ENCODE results near the gene CNOT8. TPM values are rescaled to one million over a fixed set of nuclear protein-coding genes. Genes with fewer than 3 reads are reported as not detected.
"Not testable (repeated sequence)": the region's sequence is repeated elsewhere in the genome, so short reads cannot be mapped to it uniquely, and the experiment has no call there.

Gene CNOT8
- total RNA-seq, 1 donor from 2014 or later: 82.5 TPM

GRCh38 chr5:154829589-154830218, 28.7 kb upstream of the CNOT8 start:
- no peak for TF ChIP-seq CTCF (IDR thresholded peaks at IDR 0.05; ENCODE audit: insufficient read depth, low read length, poor library complexity, severe bottlenecking)
- peak; percentile 56 for DNase-seq (ENCODE audit: low read depth)
- no peak overlapping the region for H3K4me3 ChIP-seq (ENCODE audit: low read depth, low read length)
- no peaks in the 10 kb centered on the region for H3K36me3 ChIP-seq (ENCODE audit: control insufficient read depth, insufficient read depth, low read length)
- no peaks in the 10 kb centered on the region for H3K27me3 ChIP-seq (ENCODE audit: control insufficient read depth, insufficient read depth, low read length)

- DNase-seq (ENCODE audit: low read depth): no peak
- no peaks in the 10 kb centered on the region for H3K36me3 ChIP-seq (ENCODE audit: control insufficient read depth, insufficient read depth, low read length)
- TF ChIP-seq CTCF (IDR thresholded peaks at IDR 0.05; ENCODE audit: insufficient read depth, low read length, poor library complexity, severe bottlenecking): no peak
- no peak overlapping the region for H3K4me3 ChIP-seq (ENCODE audit: low read depth, low read length)
- H3K27me3 ChIP-seq (ENCODE audit: control insufficient read depth, insufficient read depth, low read length): no peaks in the 10 kb centered on the region
These were observed 28.2 kb upstream of the CNOT8 start for GRCh38 chr5:154830219-154830595.

- TF ChIP-seq CTCF (IDR thresholded peaks at IDR 0.05; ENCODE audit: insufficient read depth, low read length, poor library complexity, severe bottlenecking): no peak
- no peak overlapping the region for H3K4me3 ChIP-seq (ENCODE audit: low read depth, low read length)
- no peaks in the 10 kb centered on the region for H3K27me3 ChIP-seq (ENCODE audit: control insufficient read depth, insufficient read depth, low read length)
- H3K36me3 ChIP-seq (ENCODE audit: control insufficient read depth, insufficient read depth, low read length): no peaks in the 10 kb centered on the region
- no peak for DNase-seq (ENCODE audit: low read depth)
These were observed 27.8 kb upstream of the CNOT8 start for GRCh38 chr5:154830596-154830995.

GRCh38 chr5:154831451-154831850, 27.0 kb upstream of the CNOT8 start:
- Histone ChIP-seq H3K36me3 (ENCODE audit: control insufficient read depth, insufficient read depth, low read length) (no peaks in the 10 kb centered on the region), H3K27me3 (ENCODE audit: control insufficient read depth, insufficient read depth, low read length) (no peaks in the 10 kb centered on the region), H3K4me3 (ENCODE audit: low read depth, low read length) (no peak overlapping the region)
- no peak for TF ChIP-seq CTCF (IDR thresholded peaks at IDR 0.05; ENCODE audit: insufficient read depth, low read length, poor library complexity, severe bottlenecking)
- DNase-seq (ENCODE audit: low read depth): no peak

GRCh38 chr5:154832804-154833203, 25.6 kb upstream of the CNOT8 start:
- not testable (repeated sequence) for DNase-seq (ENCODE audit: low read depth); H3K4me3 ChIP-seq (ENCODE audit: low read depth, low read length); H3K27me3 ChIP-seq (ENCODE audit: control insufficient read depth, insufficient read depth, low read length); H3K36me3 ChIP-seq (ENCODE audit: control insufficient read depth, insufficient read depth, low read length)

GRCh38 chr5:154834053-154834452, 24.4 kb upstream of the CNOT8 start:
- H3K27me3 ChIP-seq (ENCODE audit: control insufficient read depth, insufficient read depth, low read length): no peaks in the 10 kb centered on the region
- TF ChIP-seq CTCF (IDR thresholded peaks at IDR 0.05; ENCODE audit: insufficient read depth, low read length, poor library complexity, severe bottlenecking): no peak
- H3K4me3 ChIP-seq (ENCODE audit: low read depth, low read length): no peak overlapping the region
- H3K36me3 ChIP-seq (ENCODE audit: control insufficient read depth, insufficient read depth, low read length): no peaks in the 10 kb centered on the region
- DNase-seq (ENCODE audit: low read depth): no peak

- not testable (repeated sequence) for H3K36me3 ChIP-seq (ENCODE audit: control insufficient read depth, insufficient read depth, low read length); DNase-seq (ENCODE audit: low read depth); H3K4me3 ChIP-seq (ENCODE audit: low read depth, low read length); H3K27me3 ChIP-seq (ENCODE audit: control insufficient read depth, insufficient read depth, low read length)
These were observed 22.8 kb upstream of the CNOT8 start for GRCh38 chr5:154835701-154836052.

Measured in kidney epithelial cell (primary cell).